HG03108 (cell line): Measurements from ENCODE around the gene GABBR1.
"Not testable (repeated sequence)": the region's sequence is repeated elsewhere in the genome, so short reads cannot be mapped to it uniquely, and the experiment has no call there.

Experiments used
- ATAC-seq: cut with Tn5 transposase; IDR thresholded peaks from one replicate; pipeline ENCODE4 v1.9.1; 2021; ENCODE audit warnings: moderate library complexity; ENCODE audit not compliant: unreplicated experiment

GABBR1 gene

DNA sequence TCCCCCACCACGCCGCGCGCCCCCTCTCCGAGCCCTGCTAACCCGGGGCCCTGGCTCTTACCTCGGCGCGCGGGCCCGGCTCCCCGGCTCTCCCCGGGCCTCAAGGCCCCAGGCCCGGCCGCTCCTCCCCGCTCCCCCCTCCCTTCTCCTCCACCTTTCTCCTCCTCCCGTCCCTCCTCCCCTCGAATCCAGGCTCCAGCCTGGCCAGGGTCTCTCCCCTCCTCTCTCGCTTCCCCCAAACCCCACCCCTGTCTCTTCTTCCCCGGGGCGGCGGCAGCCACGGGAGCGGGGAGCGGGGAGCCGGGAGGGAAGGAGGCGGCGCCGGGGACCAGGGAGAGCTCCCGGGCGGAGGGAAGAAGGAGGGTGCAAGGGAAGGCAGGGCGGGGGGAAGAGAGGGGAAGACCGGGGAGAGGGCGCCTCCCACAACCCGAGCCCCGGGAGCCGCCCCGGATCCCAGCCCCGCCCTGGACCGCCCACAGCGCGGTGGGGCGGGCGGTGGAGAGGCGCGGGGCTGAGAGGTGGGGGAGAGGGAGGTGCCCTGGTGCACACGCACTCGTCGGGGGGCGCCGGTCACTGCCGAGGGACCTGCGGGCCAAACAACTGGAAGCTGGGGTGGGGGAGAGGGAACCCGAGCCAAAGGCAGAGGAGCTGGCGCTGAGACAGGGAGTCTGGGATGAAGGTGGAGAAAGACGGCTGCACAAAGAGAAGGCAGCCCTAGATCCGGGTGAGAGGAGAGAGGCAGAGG lies at the start of gene GABBR1:
Gene GABBR1, minus strand, starts transcription at position 395 of the 745 bp plus-strand sequence. CDS start 798 bp downstream, outside the sequence.
- ATAC-seq: peak; percentile 69

DNA sequence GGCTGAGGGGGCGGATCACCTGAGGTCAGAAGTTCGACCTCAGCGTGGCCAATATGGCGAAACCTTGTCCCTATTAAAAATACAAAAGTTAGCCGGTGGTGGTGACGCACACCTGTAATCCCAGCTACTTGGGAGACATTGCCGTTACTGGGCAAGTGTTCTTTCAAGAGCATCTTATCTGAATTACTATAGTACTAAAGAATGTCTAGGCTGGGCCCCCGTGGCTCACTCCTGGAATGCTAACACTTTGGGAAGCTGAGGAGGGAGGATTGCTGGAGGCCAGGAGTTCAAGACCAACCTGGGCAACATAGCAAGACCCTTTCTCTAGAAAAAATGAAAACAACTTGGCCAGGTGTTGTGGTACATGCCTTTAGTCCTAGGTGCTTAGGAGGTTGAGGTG lies 48.8 kb upstream of the GABBR1 start:
- ATAC-seq: no peak

DNA sequence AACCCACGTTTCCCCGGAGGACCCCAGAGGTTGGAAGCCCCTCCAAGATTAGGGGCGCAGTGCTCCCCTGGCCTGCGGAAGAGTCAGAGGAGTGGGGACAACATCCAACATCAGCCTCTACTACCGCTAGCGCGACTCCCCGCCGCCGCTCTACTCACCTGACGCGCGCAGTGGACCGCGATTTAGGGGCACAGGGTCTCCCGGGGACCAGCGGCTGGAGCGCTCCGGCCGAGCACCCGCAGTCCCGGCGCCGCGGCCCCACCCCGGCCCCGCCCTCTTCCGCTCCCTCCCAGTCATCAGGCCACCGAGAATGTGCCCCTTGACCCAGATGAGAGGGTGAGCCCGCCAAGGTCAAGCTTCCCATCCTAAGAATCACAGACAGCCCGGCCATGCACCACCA lies 47.9 kb upstream of the GABBR1 start, which contains the start of gene ZFP57:
Gene ZFP57, minus strand, starts transcription at position 249 of the 400 bp plus-strand sequence. CDS start 4,149 bp downstream, outside the sequence.
- ATAC-seq: no peak

DNA sequence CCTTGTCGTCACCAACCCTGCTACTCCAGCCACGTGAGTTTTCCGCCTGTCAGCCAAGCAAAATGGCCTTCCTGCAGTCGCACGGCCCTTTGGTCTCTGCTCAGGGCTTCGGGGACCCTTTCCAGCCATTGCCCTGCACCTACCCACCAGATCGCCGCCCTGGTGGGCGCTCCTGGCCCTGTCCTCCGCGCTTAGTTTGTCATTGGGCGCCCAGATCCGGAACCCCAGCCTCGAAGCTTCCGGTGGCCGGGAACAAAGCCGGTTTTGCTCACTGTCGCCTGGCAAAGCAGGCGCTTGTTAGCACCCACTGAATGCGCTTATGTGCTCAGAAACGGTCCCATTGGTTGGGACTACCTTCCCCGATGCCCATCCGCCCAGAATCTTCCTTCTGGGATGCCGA lies 47.4 kb upstream of the GABBR1 start:
- ATAC-seq: no peak

DNA sequence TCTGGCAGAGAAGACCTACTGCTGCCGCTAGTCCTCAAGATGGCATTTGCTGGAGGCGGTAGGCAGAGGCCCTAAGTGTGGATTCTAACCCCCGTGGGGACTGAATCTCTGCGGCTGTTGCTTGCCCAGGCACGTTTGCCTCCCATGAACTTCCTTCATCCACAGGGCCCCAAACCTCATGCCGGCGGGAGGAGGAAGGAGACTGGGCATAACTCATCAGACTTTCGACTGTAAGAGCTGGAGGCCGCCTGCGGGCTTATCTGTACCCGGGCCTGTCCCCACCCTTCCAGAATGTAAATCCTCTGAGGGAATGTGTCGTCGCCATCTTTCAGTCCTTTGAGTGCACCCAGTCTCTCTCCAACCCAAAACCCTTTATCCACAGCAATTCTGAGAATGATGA lies 47.0 kb upstream of the GABBR1 start:
- no peak for ATAC-seq

DNA sequence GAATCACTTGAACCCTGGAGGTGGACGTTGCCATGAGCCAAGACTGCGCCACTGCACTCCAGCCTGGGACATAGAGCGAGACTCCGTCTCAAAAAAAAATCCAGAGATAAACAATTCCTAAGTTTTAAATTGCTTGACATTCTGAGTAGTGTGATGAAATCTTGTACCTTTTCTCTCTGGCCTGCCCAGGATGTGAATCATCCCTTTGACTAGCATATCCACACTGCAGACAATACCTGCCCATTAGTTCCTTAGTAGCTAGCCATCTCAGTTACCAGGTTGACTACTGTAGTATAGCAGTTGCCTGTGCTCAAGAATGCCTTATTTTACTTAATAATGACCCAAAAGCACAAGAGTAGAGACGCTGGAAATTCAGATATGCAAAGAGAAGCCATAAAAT lies 45.1 kb upstream of the GABBR1 start:
- no peak for ATAC-seq

DNA sequence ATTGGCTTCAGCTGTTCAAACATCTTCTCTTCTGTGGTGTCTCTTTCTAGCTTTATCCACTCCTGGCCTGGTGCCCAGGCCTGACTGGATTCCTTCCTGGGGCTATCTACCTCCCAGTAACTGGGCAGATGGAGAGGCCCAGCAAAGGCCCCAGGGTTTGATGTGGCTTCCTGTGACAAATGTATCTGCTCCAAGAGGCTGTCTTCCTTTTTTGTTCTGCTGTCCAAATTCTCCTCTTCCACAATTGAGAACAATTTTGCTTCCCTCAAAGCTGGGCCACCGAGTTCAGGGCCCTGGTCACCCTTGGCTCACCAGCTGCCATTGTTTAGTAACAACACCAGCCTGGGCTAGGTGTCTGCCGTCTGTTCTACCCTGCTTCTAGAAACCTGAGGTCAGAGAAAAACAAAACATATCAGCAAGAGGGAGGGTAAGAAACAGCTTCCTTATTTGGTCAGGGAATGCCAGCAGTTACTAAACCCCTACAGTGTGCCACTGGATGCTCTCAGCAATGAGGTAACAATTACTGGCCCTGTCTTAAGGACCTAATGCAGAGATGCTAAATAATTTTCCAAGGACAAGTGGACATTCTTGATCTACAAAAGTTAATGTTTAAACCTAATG lies 44.1 kb upstream of the GABBR1 start:
- ATAC-seq: no peak

DNA sequence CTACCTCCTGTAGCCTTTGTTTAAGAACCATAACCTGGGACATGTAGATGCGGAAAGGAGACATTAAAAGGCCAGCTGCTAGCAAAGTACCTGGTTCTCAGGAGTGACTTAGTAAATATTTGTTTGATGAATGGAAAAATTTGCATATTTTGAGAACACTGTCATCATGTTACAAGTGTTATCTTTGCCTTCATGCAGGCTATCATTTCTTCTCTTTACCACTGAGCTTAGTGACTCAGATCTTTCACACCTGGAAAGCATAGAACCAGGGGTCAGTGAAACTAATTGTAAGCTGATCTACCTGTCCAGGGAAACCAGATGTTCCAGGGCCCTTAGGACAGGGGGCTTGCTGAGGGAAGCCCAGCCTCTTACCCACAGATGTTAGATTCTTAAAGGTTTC lies 42.6 kb upstream of the GABBR1 start:
- ATAC-seq: no peak

DNA sequence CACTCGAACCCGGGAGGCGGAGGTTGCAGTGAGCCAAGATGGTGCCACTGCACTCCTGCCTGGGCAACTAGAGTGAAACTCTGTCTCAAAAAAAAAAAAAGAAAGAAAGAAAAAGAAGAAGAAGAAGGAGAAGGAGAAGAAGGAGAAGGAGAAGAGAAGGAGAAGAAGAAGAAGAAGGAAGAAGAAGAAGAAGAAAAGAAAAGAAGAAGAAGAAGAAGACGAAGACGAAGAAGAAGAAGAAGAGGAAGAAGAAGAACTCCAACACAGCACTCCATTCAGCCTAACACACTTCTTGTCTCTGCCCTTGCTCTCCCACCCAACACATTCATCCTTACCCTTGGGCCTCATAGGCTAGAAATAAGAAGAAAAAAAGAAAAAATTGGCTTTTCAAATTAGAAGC lies 41.0 kb upstream of the GABBR1 start:
- ATAC-seq: no peak

DNA sequence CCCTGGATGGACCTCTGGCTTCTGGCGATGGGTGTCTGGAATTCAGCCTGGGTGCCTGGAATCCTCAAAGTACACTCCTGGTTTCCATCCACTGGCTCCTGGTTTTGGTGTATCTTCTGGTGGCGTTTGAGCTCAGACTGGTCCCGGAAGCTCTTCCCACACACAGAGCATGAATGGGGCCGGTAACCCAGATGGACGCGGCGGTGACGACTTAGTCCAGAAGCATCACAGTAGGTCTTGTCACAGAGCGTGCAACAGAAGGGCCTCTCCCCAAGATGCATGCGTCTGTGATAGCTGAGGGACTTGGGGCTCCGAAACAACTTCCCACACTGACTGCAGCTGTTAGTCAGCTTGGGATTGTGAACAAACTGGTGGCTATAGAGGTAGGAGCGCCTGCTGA lies 40.2 kb upstream of the GABBR1 start:
- no peak for ATAC-seq

DNA sequence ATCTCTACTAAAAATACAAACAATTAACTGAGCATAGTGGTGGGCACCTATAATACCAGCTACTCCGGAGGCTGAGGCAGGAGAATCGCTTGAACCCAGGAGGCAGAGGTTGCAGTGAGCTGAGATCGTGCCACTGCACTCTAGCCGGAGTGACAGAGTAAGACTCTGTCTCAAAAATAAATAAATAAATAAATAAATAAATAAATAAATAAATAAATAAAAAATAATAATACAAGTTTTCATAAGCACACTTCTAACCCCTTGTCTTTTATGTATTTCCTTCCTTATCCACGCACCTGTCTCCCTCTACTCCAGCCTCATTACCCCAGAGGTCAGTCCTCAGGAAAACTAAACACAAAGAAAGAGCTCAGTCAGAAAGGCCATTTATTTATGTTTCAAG lies 39.1 kb upstream of the GABBR1 start:
- ATAC-seq: not testable (repeated sequence)

DNA sequence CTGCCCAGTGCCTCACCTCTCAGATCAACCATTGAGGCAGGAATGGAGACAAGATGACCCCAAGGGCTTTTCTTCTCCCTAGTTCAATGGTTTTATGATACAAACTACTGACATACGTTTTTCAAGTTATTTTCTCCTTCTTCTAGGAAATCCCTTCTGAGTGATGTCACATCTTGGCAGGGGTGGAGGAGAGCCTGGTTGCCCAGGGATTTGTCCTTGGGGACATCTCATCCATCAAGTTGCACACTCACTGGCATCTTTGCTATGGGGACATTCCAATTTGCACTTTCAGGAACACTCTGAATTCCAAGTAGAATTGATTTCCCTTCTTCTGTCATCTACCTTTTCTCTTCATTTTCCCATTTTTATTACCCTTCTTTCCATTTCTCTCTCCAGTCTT lies 38.0 kb upstream of the GABBR1 start:
- ATAC-seq: no peak

DNA sequence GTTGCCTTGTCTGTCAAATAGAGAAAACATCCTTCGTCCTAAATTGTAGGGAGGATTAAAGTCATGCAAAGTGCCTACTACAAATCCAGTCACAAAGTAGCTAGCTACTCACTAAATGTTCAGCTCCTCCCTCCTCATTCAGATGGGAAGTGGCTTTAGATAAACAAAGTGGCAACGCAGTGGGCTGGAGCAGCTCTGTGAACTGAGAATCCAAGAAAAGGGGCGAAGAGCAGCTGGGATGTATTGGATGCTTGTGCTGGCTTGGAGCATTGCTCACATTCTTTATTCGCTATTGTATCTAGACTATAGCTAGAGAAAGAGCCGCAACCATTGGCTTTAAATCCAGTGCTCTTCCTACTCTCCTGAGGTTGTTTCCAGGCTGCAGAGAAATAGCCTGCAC lies 34.2 kb upstream of the GABBR1 start:
- no peak for ATAC-seq

DNA sequence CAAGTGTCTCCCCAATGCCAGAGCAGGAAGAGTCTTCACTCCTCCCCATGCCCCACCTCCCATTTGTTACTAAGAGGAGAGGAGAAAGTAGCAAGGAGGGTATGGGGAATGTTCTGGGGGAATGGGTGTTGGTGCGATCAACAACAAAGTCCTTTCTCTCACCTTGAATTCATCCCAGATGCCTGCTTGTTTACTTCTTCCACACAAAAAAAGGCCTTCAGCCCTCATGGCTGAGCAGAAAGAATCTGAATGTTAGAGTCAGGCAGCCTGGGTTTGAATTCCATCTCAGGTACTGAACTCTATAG lies 33.8 kb upstream of the GABBR1 start:
- ATAC-seq: no peak

DNA sequence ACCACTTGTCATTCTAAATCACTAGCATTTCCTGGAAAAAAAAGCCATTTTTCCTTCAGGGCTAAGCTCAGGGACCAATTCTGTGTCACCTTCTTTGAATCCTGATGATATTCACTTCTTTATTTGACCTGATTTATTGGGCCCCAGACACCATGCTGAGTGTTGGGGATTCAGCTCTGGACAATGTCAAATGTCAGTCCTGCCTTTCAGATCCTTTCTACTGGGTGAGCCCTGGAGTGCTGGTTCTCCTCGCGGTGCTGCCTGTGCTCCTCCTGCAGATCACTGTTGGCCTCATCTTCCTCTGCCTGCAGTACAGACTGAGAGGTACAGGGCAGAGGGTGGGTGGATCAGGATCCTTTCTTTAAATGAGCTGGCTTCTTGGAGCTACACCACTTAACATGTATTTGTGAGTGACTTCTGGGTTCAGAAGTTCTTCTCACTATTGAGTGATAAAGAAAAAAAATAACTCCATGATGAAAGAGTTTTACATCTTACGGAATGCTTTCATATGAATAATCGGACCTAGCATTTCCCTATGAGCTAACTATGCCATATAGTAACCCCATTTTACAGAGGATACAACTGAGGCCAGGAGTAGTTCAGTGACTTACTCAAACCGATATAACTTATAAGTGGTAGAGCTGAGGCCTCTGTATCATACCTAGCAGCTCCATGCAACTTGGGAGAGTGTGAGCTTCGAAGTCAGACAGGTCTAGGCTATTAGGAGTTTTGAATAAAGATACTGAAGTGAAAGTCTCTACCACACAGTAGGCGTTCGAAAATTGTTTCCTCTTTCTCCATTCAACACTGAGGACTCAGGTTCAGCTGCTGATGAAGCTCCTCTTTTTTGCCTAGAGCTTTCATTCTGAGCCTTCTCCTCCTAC lies 33.2 kb upstream of the GABBR1 start:
- no peak for ATAC-seq

DNA sequence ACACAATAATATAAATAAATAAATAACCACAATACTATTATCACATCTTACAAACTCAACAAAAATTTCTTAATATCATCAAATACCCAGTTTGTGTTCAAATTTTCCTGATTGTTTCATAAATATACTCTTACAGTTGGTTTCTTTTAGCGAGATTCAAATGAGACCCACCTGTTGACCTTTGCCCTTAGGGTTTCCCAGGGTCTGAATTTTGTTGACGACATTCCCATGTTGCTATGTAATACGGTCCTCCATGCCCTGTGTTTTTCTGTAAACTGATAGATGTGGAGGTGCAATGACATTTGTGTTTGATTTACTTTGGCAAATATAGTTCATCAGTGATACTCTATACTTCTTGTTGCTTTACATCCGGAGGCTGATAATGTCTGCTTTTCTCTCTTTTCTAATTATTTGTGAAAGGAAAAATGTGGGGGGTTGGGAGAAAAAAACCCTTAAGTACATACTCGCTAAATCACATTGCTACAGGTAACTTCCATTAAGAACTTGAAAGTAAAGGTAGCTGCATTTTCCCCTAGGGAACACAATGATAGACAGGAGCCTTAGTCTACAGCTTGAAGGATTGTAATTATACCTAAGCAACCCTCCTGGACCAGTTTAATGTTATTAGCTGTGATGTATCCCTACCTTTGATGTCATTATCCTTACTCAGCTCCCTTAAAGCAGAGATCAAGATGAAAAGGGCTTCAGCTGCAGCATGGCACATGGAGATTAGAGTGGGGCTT lies 30.5 kb upstream of the GABBR1 start:
- ATAC-seq: no peak

DNA sequence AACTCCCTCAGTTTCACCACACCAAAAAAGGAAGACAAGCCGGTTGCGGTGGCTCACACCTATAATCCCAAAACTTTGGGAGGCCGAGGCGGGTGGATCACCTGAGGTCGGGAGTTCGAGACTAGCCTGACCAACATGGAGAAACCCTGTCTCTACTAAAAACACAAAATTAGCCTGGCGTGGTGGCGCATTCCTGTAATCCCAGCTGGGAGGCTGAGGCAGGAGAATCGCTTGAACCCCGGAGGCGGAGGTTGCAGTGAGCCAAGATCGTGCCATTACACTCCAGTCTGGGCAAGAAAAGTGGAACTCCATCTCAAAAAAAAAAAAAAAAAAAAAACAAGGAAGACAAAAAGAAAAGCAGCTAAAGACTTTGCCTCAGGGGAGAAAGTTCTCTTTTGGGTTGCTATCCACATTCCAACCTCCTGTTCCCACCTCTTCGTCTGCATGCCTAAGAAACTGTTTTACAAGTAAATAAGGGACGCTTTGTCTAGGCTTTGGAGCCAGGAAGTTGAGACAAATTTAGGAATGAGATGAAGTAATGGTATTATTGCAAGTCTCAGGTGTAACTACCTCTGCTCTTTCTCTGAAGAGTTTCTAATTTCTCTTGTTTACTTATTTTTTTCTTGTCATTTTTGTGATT lies 28.6 kb upstream of the GABBR1 start:
- not testable (repeated sequence) for ATAC-seq

DNA sequence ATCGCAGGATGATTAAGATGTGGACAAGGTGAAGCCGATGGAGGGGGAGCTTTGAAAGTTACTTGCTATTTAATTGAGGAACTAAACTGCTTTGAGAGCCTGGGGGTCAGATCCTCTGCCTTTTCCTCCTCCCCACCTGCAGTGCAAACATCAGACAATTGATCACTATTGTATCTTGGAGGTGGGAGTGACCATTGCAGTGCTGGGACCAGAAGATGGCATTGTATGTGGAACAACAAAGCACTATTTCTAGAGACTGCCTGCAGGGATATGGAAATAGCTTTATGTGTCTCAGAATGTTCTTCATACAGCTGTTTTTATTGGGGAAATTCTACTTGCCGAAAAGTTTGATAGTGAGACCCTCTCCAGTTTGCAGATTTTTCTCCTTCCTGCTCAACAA lies 28.1 kb upstream of the GABBR1 start:
- no peak for ATAC-seq

DNA sequence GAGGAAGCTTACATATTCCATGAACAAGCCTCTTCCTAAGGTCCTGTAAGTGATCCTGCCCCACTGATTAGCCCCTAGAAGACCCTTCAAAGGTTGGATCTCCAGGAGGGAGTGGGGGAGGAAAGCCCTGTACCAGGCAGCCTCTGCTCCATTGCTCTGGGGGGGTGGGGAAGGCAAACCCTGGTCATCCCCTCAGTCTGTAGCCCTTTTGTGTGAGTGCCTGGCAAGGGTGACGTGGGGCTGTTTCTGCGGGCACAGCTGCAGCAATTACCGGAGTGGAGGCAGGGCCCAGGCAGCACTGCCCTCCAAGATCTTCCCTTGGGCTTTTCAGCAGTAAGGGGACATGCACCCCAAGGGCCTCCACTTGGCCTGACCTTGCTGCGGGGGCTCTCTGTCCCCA lies 23.8 kb upstream of the GABBR1 start, which contains the start of gene MOG:
Gene MOG, plus strand, starts transcription at position 295 of the 400 bp plus-strand sequence. CDS start 118 bp downstream, outside the sequence.
- ATAC-seq: no peak

DNA sequence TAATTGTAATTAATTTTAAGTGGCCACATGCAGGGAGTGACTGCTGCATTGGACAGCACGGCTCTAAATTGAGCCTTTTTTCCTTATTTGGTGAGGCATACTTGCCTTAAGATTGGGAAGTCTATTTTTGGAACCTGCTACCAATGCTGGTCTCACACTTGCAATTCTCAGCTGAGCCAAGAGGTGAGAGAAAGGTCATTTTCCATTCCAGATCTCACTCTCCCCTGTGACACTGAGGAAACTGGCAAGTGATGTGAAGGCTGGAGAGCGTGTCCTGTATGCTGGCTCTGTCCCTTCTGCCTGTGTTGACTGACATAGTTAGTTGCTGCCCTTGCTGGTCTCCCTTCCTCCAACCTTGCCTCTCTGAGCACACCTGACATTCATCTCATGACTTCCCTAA lies 23.2 kb upstream of the GABBR1 start:
- no peak for ATAC-seq
